HCT116 (cell line): Measurements from ENCODE around the gene RNF13. TPM values are rescaled to one million over a fixed set of nuclear protein-coding genes. Genes with fewer than 3 reads are reported as not detected.

Experiments used
- ATAC-seq: fragments of 200-7000 bp; cut with Tn5 transposase; 2 replicates; pipeline ENCODE4 v1.9.1; 2020; ENCODE audit warnings: mild to moderate bottlenecking, moderate library complexity
- BruUV-seq: library from RNA; stranded (reverse); fragments of 400-500 nt; replicated peaks from 2 replicates; lab custom pipeline; 2021; lab: Mats Ljungman, UMichigan
- CTCF ChIA-PET: fragments of 300-600 bp; sonication (Branson Sonifier 250); formaldehyde crosslinking; loops from one replicate; lab custom pipeline; 2021; ENCODE audit warnings: antibody characterized with exemption; lab: Charles Lee
- POLR2A ChIA-PET: fragments of 300-600, 350-600 bp; sonication (Branson Sonifier 250); formaldehyde crosslinking; loops from one replicate; lab custom pipeline; 2021; ENCODE audit warnings: antibody characterized with exemption; lab: Charles Lee
- RAD21 ChIA-PET, 2 experiments: fragments of 300-600 bp; sonication (Branson Sonifier 250); formaldehyde crosslinking; loops; one replicate each; lab custom pipeline; 2023; ENCODE audit warnings: low total read pairs in 2 of 2; ENCODE audit not compliant: uncharacterized antibody in 2 of 2, unreplicated experiment in 2 of 2, low non-redundant PET in 1 of 2; lab: Charles Lee
- DNase-seq: peaks from one replicate; pipeline ENCODE4 v3.0.0-alpha.2; 2010; ENCODE audit warnings: low read depth, low spot score
- H2AFZ ChIP-seq: fragments of 200-600 bp; shearing (Covaris generic), sonication (generic); 2 replicates; pipeline ENCODE4 v1.6.1; 2017; ENCODE audit warnings: low read depth, mixed run types, mixed read lengths, antibody characterized with exemption, low read length; ENCODE audit not compliant: poor library complexity, severe bottlenecking
- H3K27ac ChIP-seq: 2 replicates; pipeline ENCODE4 v1.5.1; 2012; ENCODE audit warnings: low read depth, low read length
- H3K27me3 ChIP-seq: fragments of 200-600 bp; sonication (generic); 2 replicates; pipeline ENCODE4 v1.6.1; 2016; ENCODE audit warnings: mixed run types, low read length, mixed read lengths; ENCODE audit not compliant: insufficient read depth
- H3K36me3 ChIP-seq, 2 experiments: fragments of 200-500 bp in 1 of 2; fragments of 200-600 bp in 1 of 2; sonication (Bioruptor generic) in 1 of 2; sonication (generic) in 1 of 2; 2 replicates each; pipeline versions ENCODE4 v1.5.1 to v1.6.1; 2014 to 2016; ENCODE audit warnings: low read length in 2 of 2, inconsistent platforms in 1 of 2, mixed read lengths in 1 of 2, mixed run types in 1 of 2; ENCODE audit not compliant: insufficient read depth in 2 of 2, control insufficient read depth in 1 of 2
- H3K4me1 ChIP-seq, 2 experiments: fragments of 200-600 bp in 1 of 2; sonication (generic) in 1 of 2; 2 replicates each; pipeline versions ENCODE4 v1.5.1 to v1.6.1; 2012 to 2017; ENCODE audit warnings: low read length in 2 of 2, inconsistent platforms in 1 of 2, mild to moderate bottlenecking in 1 of 2, mixed read lengths in 1 of 2, mixed run types in 1 of 2, moderate library complexity in 1 of 2; ENCODE audit not compliant: insufficient read depth in 2 of 2, control insufficient read depth in 1 of 2
- H3K4me2 ChIP-seq: fragments of 200-600 bp; sonication (generic); 2 replicates; pipeline ENCODE4 v1.6.1; 2017; ENCODE audit warnings: mixed run types, low read length, mixed read lengths
- H3K4me3 ChIP-seq, 2 experiments: fragments of 200-600 bp in 1 of 2; sonication (generic) in 1 of 2; replicated peaks in 1 of 2; 2 replicates each; pipeline ENCODE4 v1.5.1; 2011 to 2016; ENCODE audit warnings: low read length in 2 of 2, control low read depth in 1 of 2, low read depth in 1 of 2, mild to moderate bottlenecking in 1 of 2, mixed read lengths in 1 of 2, mixed run types in 1 of 2
- H3K79me2 ChIP-seq: fragments of 200-600 bp; sonication (generic); 2 replicates; pipeline ENCODE4 v1.6.1; 2017; ENCODE audit warnings: mild to moderate bottlenecking, mixed run types, low read length, moderate library complexity, mixed read lengths; ENCODE audit not compliant: insufficient read depth
- H3K9ac ChIP-seq: fragments of 200-600 bp; sonication (generic); 2 replicates; pipeline ENCODE4 v1.6.1; 2016; ENCODE audit warnings: low read length, mixed read lengths
- H3K9me2 ChIP-seq: fragments of 200-600 bp; sonication (generic), shearing (Covaris generic); 2 replicates; pipeline ENCODE4 v1.6.1; 2017; ENCODE audit warnings: mixed run types, mild to moderate bottlenecking, moderate library complexity; ENCODE audit not compliant: insufficient read depth
- H3K9me3 ChIP-seq, 2 experiments: fragments of 200-500 bp in 1 of 2; fragments of 200-600 bp in 1 of 2; sonication (Bioruptor generic) in 1 of 2; sonication (generic) in 1 of 2; 2 replicates each; pipeline ENCODE4 v1.6.1; 2014 to 2017; ENCODE audit warnings: low read length in 2 of 2, mixed read lengths in 2 of 2, inconsistent platforms in 1 of 2, low read depth in 1 of 2, mild to moderate bottlenecking in 1 of 2, mixed run types in 1 of 2, moderate library complexity in 1 of 2; ENCODE audit not compliant: control insufficient read depth in 1 of 2, insufficient read depth in 1 of 2
- H4K20me1 ChIP-seq: fragments of 200-600 bp; sonication (generic), shearing (Covaris generic); 2 replicates; pipeline ENCODE4 v1.6.1; 2017; ENCODE audit warnings: mixed run types, mild to moderate bottlenecking, moderate library complexity; ENCODE audit not compliant: insufficient read depth
- CBX3 ChIP-seq: IDR thresholded peaks from 2 replicates; pipeline ENCODE4 v1.6.1; 2012; ENCODE audit warnings: low read depth
- EGR1 ChIP-seq: IDR thresholded peaks from 2 replicates; pipeline ENCODE4 v1.6.1; 2012; ENCODE audit warnings: low read depth
- ELF1 ChIP-seq: IDR thresholded peaks from 2 replicates; pipeline ENCODE4 v1.6.1; 2012; ENCODE audit warnings: low read depth, borderline replicate concordance
- EZH2 ChIP-seq: fragments of 200-600 bp; sonication (generic); IDR thresholded peaks from 2 replicates; pipeline ENCODE4 v1.6.1; 2017; ENCODE audit warnings: antibody characterized with exemption, mixed run types
- EZH2phosphoT487 ChIP-seq: fragments of 200-600 bp; IDR thresholded peaks from 2 replicates; pipeline ENCODE4 v1.6.1; 2018; ENCODE audit warnings: antibody characterized with exemption, borderline replicate concordance
- FOSL1 ChIP-seq: IDR thresholded peaks from 2 replicates; pipeline ENCODE4 v1.6.1; 2012; ENCODE audit warnings: low read depth
- JUND ChIP-seq: IDR thresholded peaks from 2 replicates; pipeline ENCODE4 v1.6.1; 2012
- POLR2AphosphoS5 ChIP-seq: IDR thresholded peaks from 2 replicates; pipeline ENCODE4 v1.6.1; 2011; ENCODE audit warnings: mild to moderate bottlenecking, low read depth, low read length, moderate library complexity
- RAD21 ChIP-seq: IDR thresholded peaks from 2 replicates; pipeline ENCODE4 v1.6.1; 2012; ENCODE audit warnings: low read depth, mild to moderate bottlenecking
- SIN3A ChIP-seq: IDR thresholded peaks from 2 replicates; pipeline ENCODE4 v1.6.1; 2012; ENCODE audit warnings: low read depth
- SP1 ChIP-seq: IDR thresholded peaks from 2 replicates; pipeline ENCODE4 v1.6.1; 2012; ENCODE audit warnings: low read depth
- SRF ChIP-seq: IDR thresholded peaks from 2 replicates; pipeline ENCODE4 v1.6.1; 2012; ENCODE audit warnings: low read depth
- TCF7L2 ChIP-seq: IDR thresholded peaks from 2 replicates; pipeline ENCODE4 v1.7.0; 2011; ENCODE audit warnings: borderline replicate concordance, inconsistent platforms; ENCODE audit not compliant: insufficient read depth, insufficient read length; ENCODE audit errors: extremely low read depth
- YY1 ChIP-seq: IDR thresholded peaks from 2 replicates; pipeline ENCODE4 v1.6.1; 2011; ENCODE audit warnings: low read length, low read depth, moderate library complexity, mild to moderate bottlenecking; ENCODE audit not compliant: insufficient replicate concordance; ENCODE audit errors: extremely low read depth
- ZFX ChIP-seq: fragments of 450-650 bp; IDR thresholded peaks from 2 replicates; pipeline ENCODE4 v1.6.1; 2017
- ZNF274 ChIP-seq: fragments of 200-500 bp; sonication (Bioruptor generic); IDR thresholded peaks from 2 replicates; pipeline ENCODE4 v1.6.1; 2014; ENCODE audit warnings: mild to moderate bottlenecking, low read depth, low read length, inconsistent platforms
- intact Hi-C: fragments of 100-400 bp; cut with micrococcal nuclease; formaldehyde crosslinking; loops from 2 replicates; pipeline ENCODE4 v1.10.0; 2022
- total RNA-seq: library from RNA; stranded (reverse); gene quantifications from one replicate; pipeline ENCODE4 v1.2.1, GENCODE V29; 2021; ENCODE audit not compliant: unreplicated experiment
- TF ChIP-seq, protein P1 (sequence below), 3 experiments: fragments of 200-600 bp in 1 of 3; sonication (generic) in 1 of 3; IDR thresholded peaks in 2 of 3; conservative IDR thresholded peaks in 1 of 3; 2 replicates each; pipeline ENCODE4 v1.5.1; 2012 to 2017; ENCODE audit warnings: low read depth in 2 of 3, low read length in 2 of 3, antibody characterized with exemption in 1 of 3, borderline replicate concordance in 1 of 3, control low read depth in 1 of 3, mild to moderate bottlenecking in 1 of 3, mixed read lengths in 1 of 3, mixed run types in 1 of 3, moderate library complexity in 1 of 3; ENCODE audit not compliant: insufficient read depth in 1 of 3
- TF ChIP-seq, protein P2 (sequence below): IDR thresholded peaks from 2 replicates; pipeline ENCODE4 v1.6.1; 2012

The RNF13 gene
- total RNA-seq, 1 experiment from 2014 or later = 39.9 TPM

DNA sequence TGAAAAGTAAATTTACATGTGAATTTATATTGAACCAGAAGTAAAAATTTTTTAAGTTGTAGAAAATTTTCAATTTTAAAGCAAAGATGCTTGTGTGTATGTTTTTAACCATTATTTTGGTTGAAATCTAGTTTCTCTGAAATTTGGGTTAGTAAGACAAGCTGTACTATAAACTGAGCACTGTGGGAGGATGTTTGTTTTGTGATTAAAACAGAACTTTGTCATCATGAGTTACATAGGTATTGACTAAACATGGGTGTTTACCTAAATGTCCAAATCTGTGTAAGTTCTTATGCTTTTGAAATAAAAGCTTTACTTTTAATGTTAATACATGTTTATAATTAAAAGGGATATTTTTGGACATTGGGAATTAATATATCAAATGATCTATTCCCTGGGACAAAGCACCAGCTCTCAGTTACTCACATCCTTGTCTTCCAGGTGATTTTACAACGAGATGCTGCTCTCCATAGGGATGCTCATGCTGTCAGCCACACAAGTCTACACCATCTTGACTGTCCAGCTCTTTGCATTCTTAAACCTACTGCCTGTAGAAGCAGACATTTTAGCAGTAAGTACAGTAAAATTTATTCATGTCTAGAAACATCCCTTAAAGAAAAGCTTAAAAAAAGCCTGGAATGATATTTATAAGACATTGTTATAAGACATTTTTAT, 32.7 kb downstream of the RNF13 start:
- Histone ChIP-seq H3K4me3 (no peak overlapping the region), H3K27me3 (no peaks in the 10 kb centered on the region), H4K20me1 (no peaks in the 10 kb centered on the region), H3K9me2 (no peaks in the 10 kb centered on the region), H3K27ac (no peak overlapping the region), H3K9ac (no peak overlapping the region), H3K36me3 (no peaks in the 10 kb centered on the region), H3K9me3 (no peaks in the 10 kb centered on the region), H2AFZ (no peak overlapping the region), H3K79me2 (peaks cover 51% of the 10 kb centered on the region), H3K4me1 (no peaks in the 10 kb centered on the region), H3K4me2 (no peak overlapping the region)
- RAD21 ChIA-PET = no interaction called here
- TF ChIP-seq ZFX = no peak
- TF ChIP-seq SRF = no peak
- TF ChIP-seq YY1 = no peak
- no peak for TF ChIP-seq ELF1
- TF ChIP-seq POLR2AphosphoS5 = no peak
- no peak for TF ChIP-seq ZNF274
- TF ChIP-seq SP1 = no peak
- ATAC-seq (no peak), DNase-seq (no peak)
- no TSS peak for BruUV-seq
- POLR2A ChIA-PET = no interaction called here
- CTCF ChIA-PET = interaction anchor here (1.0 to 1.5 kb wide), 2 partner anchors 34 to 74 kb away, joined by 4 to 5 read pairs; no protein-coding TSS in a partner anchor
- intact Hi-C loops = no loop called here

DNA sequence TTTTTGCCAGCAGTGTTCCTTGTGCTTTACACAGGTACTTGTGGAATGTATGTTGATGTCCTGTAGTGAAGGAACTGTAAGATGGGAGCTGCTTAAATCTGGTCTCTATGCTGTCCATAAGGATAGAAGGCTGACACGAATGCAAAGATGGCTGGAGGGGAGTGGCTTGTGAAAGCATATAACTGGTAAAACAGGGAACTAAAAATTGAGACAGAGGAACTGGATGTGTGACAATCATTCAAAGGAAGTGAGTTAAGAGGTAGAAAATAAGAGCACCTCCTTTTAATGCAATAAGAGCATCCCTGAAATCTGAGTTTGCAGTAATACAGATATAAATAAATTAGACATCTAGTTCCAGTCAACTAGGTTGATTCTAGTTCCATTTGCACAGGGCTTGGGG, 35.2 kb downstream of the RNF13 start:
- ChIA-PET RAD21 (no interaction called here), CTCF (no interaction called here), POLR2A (no interaction called here)
- Histone ChIP-seq H2AFZ (no peak overlapping the region), H3K9me3 (no peaks in the 10 kb centered on the region), H3K9me2 (no peaks in the 10 kb centered on the region), H3K79me2 (peaks cover 31% of the 10 kb centered on the region), H3K27me3 (no peaks in the 10 kb centered on the region), H3K9ac (no peak overlapping the region), H4K20me1 (no peaks in the 10 kb centered on the region; the same call in 1 of the 2 replicates), H3K27ac (no peak overlapping the region), H3K36me3 (no peaks in the 10 kb centered on the region), H3K4me1 (no peaks in the 10 kb centered on the region), H3K4me3 (no peak overlapping the region), H3K4me2 (no peak overlapping the region)
- ATAC-seq (no peak), DNase-seq (no peak)
- intact Hi-C loops = no loop called here
- BruUV-seq = no TSS peak
- TF ChIP-seq ZFX = no peak
- no peak for TF ChIP-seq SRF
- TF ChIP-seq EZH2phosphoT487 = no peak
- no peak for TF ChIP-seq FOSL1
- TF ChIP-seq RAD21 = no peak
- TF ChIP-seq, protein P1, sequence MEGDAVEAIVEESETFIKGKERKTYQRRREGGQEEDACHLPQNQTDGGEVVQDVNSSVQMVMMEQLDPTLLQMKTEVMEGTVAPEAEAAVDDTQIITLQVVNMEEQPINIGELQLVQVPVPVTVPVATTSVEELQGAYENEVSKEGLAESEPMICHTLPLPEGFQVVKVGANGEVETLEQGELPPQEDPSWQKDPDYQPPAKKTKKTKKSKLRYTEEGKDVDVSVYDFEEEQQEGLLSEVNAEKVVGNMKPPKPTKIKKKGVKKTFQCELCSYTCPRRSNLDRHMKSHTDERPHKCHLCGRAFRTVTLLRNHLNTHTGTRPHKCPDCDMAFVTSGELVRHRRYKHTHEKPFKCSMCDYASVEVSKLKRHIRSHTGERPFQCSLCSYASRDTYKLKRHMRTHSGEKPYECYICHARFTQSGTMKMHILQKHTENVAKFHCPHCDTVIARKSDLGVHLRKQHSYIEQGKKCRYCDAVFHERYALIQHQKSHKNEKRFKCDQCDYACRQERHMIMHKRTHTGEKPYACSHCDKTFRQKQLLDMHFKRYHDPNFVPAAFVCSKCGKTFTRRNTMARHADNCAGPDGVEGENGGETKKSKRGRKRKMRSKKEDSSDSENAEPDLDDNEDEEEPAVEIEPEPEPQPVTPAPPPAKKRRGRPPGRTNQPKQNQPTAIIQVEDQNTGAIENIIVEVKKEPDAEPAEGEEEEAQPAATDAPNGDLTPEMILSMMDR (IDR thresholded peaks at IDR 0.05 in 2 of 3, conservative IDR thresholded peaks at IDR 0.05 in 1 of 3; ENCODE audit: borderline replicate concordance in 1 of 3, insufficient read depth in 1 of 3, low read depth in 2 of 3, low read length in 2 of 3) = no peak
- no peak for TF ChIP-seq EGR1
- no peak for TF ChIP-seq JUND
- TF ChIP-seq EZH2 = no peak
- TF ChIP-seq TCF7L2 = no peak
- TF ChIP-seq CBX3 = no peak
- no peak for TF ChIP-seq YY1
- TF ChIP-seq, protein P2, sequence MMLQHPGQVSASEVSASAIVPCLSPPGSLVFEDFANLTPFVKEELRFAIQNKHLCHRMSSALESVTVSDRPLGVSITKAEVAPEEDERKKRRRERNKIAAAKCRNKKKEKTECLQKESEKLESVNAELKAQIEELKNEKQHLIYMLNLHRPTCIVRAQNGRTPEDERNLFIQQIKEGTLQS = no peak
- TF ChIP-seq SIN3A = no peak
